HCT116 (cell line): ENCODE data around the gene LRIG1. TPM values are rescaled to one million over a fixed set of nuclear protein-coding genes. Genes with fewer than 3 reads are reported as not detected.

ENCODE experiments used
- ATAC-seq: fragments of 200-7000 bp; cut with Tn5 transposase; 2 replicates; pipeline ENCODE4 v1.9.1; 2020; ENCODE audit warnings: mild to moderate bottlenecking, moderate library complexity
- BruUV-seq: library from RNA; stranded (reverse); fragments of 400-500 nt; replicated peaks from 2 replicates; lab custom pipeline; 2021; lab: Mats Ljungman, UMichigan
- CTCF ChIA-PET: fragments of 300-600 bp; sonication (Branson Sonifier 250); formaldehyde crosslinking; loops from one replicate; lab custom pipeline; 2021; ENCODE audit warnings: antibody characterized with exemption; lab: Charles Lee
- POLR2A ChIA-PET: fragments of 300-600, 350-600 bp; sonication (Branson Sonifier 250); formaldehyde crosslinking; loops from one replicate; lab custom pipeline; 2021; ENCODE audit warnings: antibody characterized with exemption; lab: Charles Lee
- RAD21 ChIA-PET, 2 experiments: fragments of 300-600 bp; sonication (Branson Sonifier 250); formaldehyde crosslinking; loops; one replicate each; lab custom pipeline; 2023; ENCODE audit warnings: low total read pairs in 2 of 2; ENCODE audit not compliant: uncharacterized antibody in 2 of 2, unreplicated experiment in 2 of 2, low non-redundant PET in 1 of 2; lab: Charles Lee
- DNase-seq: peaks from one replicate; pipeline ENCODE4 v3.0.0-alpha.2; 2010; ENCODE audit warnings: low read depth, low spot score
- H2AFZ ChIP-seq: fragments of 200-600 bp; shearing (Covaris generic), sonication (generic); 2 replicates; pipeline ENCODE4 v1.6.1; 2017; ENCODE audit warnings: low read depth, mixed run types, mixed read lengths, antibody characterized with exemption, low read length; ENCODE audit not compliant: poor library complexity, severe bottlenecking
- H3K27ac ChIP-seq: 2 replicates; pipeline ENCODE4 v1.5.1; 2012; ENCODE audit warnings: low read depth, low read length
- H3K27me3 ChIP-seq: fragments of 200-600 bp; sonication (generic); 2 replicates; pipeline ENCODE4 v1.6.1; 2016; ENCODE audit warnings: mixed run types, low read length, mixed read lengths; ENCODE audit not compliant: insufficient read depth
- H3K36me3 ChIP-seq, 2 experiments: fragments of 200-500 bp in 1 of 2; fragments of 200-600 bp in 1 of 2; sonication (Bioruptor generic) in 1 of 2; sonication (generic) in 1 of 2; 2 replicates each; pipeline versions ENCODE4 v1.5.1 to v1.6.1; 2014 to 2016; ENCODE audit warnings: low read length in 2 of 2, inconsistent platforms in 1 of 2, mixed read lengths in 1 of 2, mixed run types in 1 of 2; ENCODE audit not compliant: insufficient read depth in 2 of 2, control insufficient read depth in 1 of 2
- H3K4me1 ChIP-seq, 2 experiments: fragments of 200-600 bp in 1 of 2; sonication (generic) in 1 of 2; 2 replicates each; pipeline versions ENCODE4 v1.5.1 to v1.6.1; 2012 to 2017; ENCODE audit warnings: low read length in 2 of 2, inconsistent platforms in 1 of 2, mild to moderate bottlenecking in 1 of 2, mixed read lengths in 1 of 2, mixed run types in 1 of 2, moderate library complexity in 1 of 2; ENCODE audit not compliant: insufficient read depth in 2 of 2, control insufficient read depth in 1 of 2
- H3K4me2 ChIP-seq: fragments of 200-600 bp; sonication (generic); 2 replicates; pipeline ENCODE4 v1.6.1; 2017; ENCODE audit warnings: mixed run types, low read length, mixed read lengths
- H3K4me3 ChIP-seq, 2 experiments: fragments of 200-600 bp in 1 of 2; sonication (generic) in 1 of 2; replicated peaks in 1 of 2; 2 replicates each; pipeline ENCODE4 v1.5.1; 2011 to 2016; ENCODE audit warnings: low read length in 2 of 2, control low read depth in 1 of 2, low read depth in 1 of 2, mild to moderate bottlenecking in 1 of 2, mixed read lengths in 1 of 2, mixed run types in 1 of 2
- H3K79me2 ChIP-seq: fragments of 200-600 bp; sonication (generic); 2 replicates; pipeline ENCODE4 v1.6.1; 2017; ENCODE audit warnings: mild to moderate bottlenecking, mixed run types, low read length, moderate library complexity, mixed read lengths; ENCODE audit not compliant: insufficient read depth
- H3K9ac ChIP-seq: fragments of 200-600 bp; sonication (generic); 2 replicates; pipeline ENCODE4 v1.6.1; 2016; ENCODE audit warnings: low read length, mixed read lengths
- H3K9me2 ChIP-seq: fragments of 200-600 bp; sonication (generic), shearing (Covaris generic); 2 replicates; pipeline ENCODE4 v1.6.1; 2017; ENCODE audit warnings: mixed run types, mild to moderate bottlenecking, moderate library complexity; ENCODE audit not compliant: insufficient read depth
- H3K9me3 ChIP-seq, 2 experiments: fragments of 200-500 bp in 1 of 2; fragments of 200-600 bp in 1 of 2; sonication (Bioruptor generic) in 1 of 2; sonication (generic) in 1 of 2; 2 replicates each; pipeline ENCODE4 v1.6.1; 2014 to 2017; ENCODE audit warnings: low read length in 2 of 2, mixed read lengths in 2 of 2, inconsistent platforms in 1 of 2, low read depth in 1 of 2, mild to moderate bottlenecking in 1 of 2, mixed run types in 1 of 2, moderate library complexity in 1 of 2; ENCODE audit not compliant: control insufficient read depth in 1 of 2, insufficient read depth in 1 of 2
- H4K20me1 ChIP-seq: fragments of 200-600 bp; sonication (generic), shearing (Covaris generic); 2 replicates; pipeline ENCODE4 v1.6.1; 2017; ENCODE audit warnings: mixed run types, mild to moderate bottlenecking, moderate library complexity; ENCODE audit not compliant: insufficient read depth
- CEBPB ChIP-seq: IDR thresholded peaks from 2 replicates; pipeline ENCODE4 v1.6.1; 2012; ENCODE audit warnings: low read depth
- ELF1 ChIP-seq: IDR thresholded peaks from 2 replicates; pipeline ENCODE4 v1.6.1; 2012; ENCODE audit warnings: low read depth, borderline replicate concordance
- EZH2phosphoT487 ChIP-seq: fragments of 200-600 bp; IDR thresholded peaks from 2 replicates; pipeline ENCODE4 v1.6.1; 2018; ENCODE audit warnings: antibody characterized with exemption, borderline replicate concordance
- JUND ChIP-seq: IDR thresholded peaks from 2 replicates; pipeline ENCODE4 v1.6.1; 2012
- POLR2AphosphoS5 ChIP-seq: IDR thresholded peaks from 2 replicates; pipeline ENCODE4 v1.6.1; 2011; ENCODE audit warnings: mild to moderate bottlenecking, low read depth, low read length, moderate library complexity
- REST ChIP-seq: IDR thresholded peaks from 2 replicates; pipeline ENCODE4 v1.6.1; 2012; ENCODE audit warnings: low read depth
- SIN3A ChIP-seq: IDR thresholded peaks from 2 replicates; pipeline ENCODE4 v1.6.1; 2012; ENCODE audit warnings: low read depth
- SRF ChIP-seq: IDR thresholded peaks from 2 replicates; pipeline ENCODE4 v1.6.1; 2012; ENCODE audit warnings: low read depth
- TCF7L2 ChIP-seq: IDR thresholded peaks from 2 replicates; pipeline ENCODE4 v1.7.0; 2011; ENCODE audit warnings: borderline replicate concordance, inconsistent platforms; ENCODE audit not compliant: insufficient read depth, insufficient read length; ENCODE audit errors: extremely low read depth
- YY1 ChIP-seq: IDR thresholded peaks from 2 replicates; pipeline ENCODE4 v1.6.1; 2011; ENCODE audit warnings: low read length, low read depth, moderate library complexity, mild to moderate bottlenecking; ENCODE audit not compliant: insufficient replicate concordance; ENCODE audit errors: extremely low read depth
- intact Hi-C: fragments of 100-400 bp; cut with micrococcal nuclease; formaldehyde crosslinking; loops from 2 replicates; pipeline ENCODE4 v1.10.0; 2022
- total RNA-seq: library from RNA; stranded (reverse); gene quantifications from one replicate; pipeline ENCODE4 v1.2.1, GENCODE V29; 2021; ENCODE audit not compliant: unreplicated experiment
- TF ChIP-seq, protein P1 (sequence below): IDR thresholded peaks from 2 replicates; pipeline ENCODE4 v1.6.1; 2012
- TF ChIP-seq, protein P2 (sequence below): IDR thresholded peaks from 2 replicates; pipeline ENCODE4 v1.6.1; 2012
- TF ChIP-seq, protein P3 (sequence below), 3 experiments: fragments of 200-600 bp in 1 of 3; sonication (generic) in 1 of 3; IDR thresholded peaks in 2 of 3; conservative IDR thresholded peaks in 1 of 3; 2 replicates each; pipeline ENCODE4 v1.5.1; 2012 to 2017; ENCODE audit warnings: low read depth in 2 of 3, low read length in 2 of 3, antibody characterized with exemption in 1 of 3, borderline replicate concordance in 1 of 3, control low read depth in 1 of 3, mild to moderate bottlenecking in 1 of 3, mixed read lengths in 1 of 3, mixed run types in 1 of 3, moderate library complexity in 1 of 3; ENCODE audit not compliant: insufficient read depth in 1 of 3

LRIG1 gene
- total RNA-seq, 1 experiment from 2014 or later = 3.1 TPM

DNA sequence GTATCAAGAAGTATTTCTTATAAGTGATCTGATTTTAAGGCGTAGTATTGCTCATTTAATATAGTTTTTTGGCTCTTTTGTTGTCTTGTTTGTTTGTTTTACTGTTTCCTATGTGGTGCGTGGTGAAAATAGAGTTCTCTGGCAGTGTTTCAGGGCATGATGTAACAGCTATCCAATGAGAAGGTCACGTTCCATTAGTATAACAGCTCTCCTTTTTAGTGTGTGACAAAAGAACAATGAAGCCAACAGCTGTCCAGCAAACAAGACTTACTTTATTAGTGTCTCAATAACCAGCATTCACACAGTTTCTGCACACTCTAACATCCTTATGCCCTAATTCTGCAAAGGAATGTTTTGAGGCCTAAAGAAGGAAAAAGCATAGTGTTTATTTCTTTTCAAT is 152.1 kb downstream of the LRIG1 start:
- CTCF ChIA-PET = no interaction called here
- no peak for DNase-seq
- Histone ChIP-seq H3K36me3 (no peaks in the 10 kb centered on the region), H3K4me3 (no peak overlapping the region), H3K9ac (no peak overlapping the region), H4K20me1 (no peaks in the 10 kb centered on the region), H2AFZ (no peak overlapping the region), H3K27ac (no peak overlapping the region), H3K9me2 (no peaks in the 10 kb centered on the region), H3K79me2 (no peaks in the 10 kb centered on the region), H3K27me3 (no peaks in the 10 kb centered on the region), H3K9me3 (no peaks in the 10 kb centered on the region)
- no peak for ATAC-seq
- intact Hi-C loops = no loop called here
- BruUV-seq = no TSS peak
- TF ChIP-seq TCF7L2 (no peak), SIN3A (no peak), JUND (no peak), ELF1 (no peak), POLR2AphosphoS5 (no peak), SRF (no peak), EZH2phosphoT487 (no peak), REST (no peak), CEBPB (no peak), YY1 (no peak)
- TF ChIP-seq, protein P1, sequence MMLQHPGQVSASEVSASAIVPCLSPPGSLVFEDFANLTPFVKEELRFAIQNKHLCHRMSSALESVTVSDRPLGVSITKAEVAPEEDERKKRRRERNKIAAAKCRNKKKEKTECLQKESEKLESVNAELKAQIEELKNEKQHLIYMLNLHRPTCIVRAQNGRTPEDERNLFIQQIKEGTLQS = no peak
- TF ChIP-seq, protein P2, sequence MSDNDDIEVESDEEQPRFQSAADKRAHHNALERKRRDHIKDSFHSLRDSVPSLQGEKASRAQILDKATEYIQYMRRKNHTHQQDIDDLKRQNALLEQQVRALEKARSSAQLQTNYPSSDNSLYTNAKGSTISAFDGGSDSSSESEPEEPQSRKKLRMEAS = no peak
- TF ChIP-seq, protein P3, sequence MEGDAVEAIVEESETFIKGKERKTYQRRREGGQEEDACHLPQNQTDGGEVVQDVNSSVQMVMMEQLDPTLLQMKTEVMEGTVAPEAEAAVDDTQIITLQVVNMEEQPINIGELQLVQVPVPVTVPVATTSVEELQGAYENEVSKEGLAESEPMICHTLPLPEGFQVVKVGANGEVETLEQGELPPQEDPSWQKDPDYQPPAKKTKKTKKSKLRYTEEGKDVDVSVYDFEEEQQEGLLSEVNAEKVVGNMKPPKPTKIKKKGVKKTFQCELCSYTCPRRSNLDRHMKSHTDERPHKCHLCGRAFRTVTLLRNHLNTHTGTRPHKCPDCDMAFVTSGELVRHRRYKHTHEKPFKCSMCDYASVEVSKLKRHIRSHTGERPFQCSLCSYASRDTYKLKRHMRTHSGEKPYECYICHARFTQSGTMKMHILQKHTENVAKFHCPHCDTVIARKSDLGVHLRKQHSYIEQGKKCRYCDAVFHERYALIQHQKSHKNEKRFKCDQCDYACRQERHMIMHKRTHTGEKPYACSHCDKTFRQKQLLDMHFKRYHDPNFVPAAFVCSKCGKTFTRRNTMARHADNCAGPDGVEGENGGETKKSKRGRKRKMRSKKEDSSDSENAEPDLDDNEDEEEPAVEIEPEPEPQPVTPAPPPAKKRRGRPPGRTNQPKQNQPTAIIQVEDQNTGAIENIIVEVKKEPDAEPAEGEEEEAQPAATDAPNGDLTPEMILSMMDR (IDR thresholded peaks at IDR 0.05 in 2 of 3, conservative IDR thresholded peaks at IDR 0.05 in 1 of 3; ENCODE audit: borderline replicate concordance in 1 of 3, insufficient read depth in 1 of 3, low read depth in 2 of 3, low read length in 2 of 3) = no peak
- TF ChIP-seq, all 23 proteins: peak for 0
- POLR2A ChIA-PET = no interaction called here
- no peaks in the 10 kb centered on the region for H3K4me1 ChIP-seq
- no peak overlapping the region for H3K4me2 ChIP-seq
- RAD21 ChIA-PET = no interaction called here
